Measurements from ENCODE around the gene HDDC3.
"Not testable (repeated sequence)": the region's sequence is repeated elsewhere in the genome, so short reads cannot be mapped to it uniquely, and the experiment has no call there.

HDDC3 gene

DNA sequence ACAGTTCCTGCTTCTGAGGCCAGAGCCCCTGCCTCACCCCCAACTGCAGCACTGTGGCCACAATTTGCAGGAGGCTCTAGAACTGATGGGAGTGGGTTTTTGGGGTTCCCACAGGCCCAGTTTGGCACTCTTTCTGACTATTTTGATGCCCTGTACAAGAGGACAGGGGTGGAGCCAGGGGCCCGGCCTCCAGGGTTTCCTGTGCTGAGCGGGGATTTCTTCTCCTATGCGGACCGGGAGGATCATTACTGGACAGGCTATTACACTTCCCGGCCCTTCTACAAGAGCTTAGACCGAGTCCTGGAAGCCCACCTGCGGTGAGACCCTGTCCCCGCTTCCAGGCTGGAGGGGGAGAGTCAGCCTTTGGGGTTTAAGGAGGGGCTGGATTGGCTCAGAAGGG is 22.4 kb downstream of the HDDC3 start:
- DNase-seq (ENCODE audit: low spot score), result no peak

DNA sequence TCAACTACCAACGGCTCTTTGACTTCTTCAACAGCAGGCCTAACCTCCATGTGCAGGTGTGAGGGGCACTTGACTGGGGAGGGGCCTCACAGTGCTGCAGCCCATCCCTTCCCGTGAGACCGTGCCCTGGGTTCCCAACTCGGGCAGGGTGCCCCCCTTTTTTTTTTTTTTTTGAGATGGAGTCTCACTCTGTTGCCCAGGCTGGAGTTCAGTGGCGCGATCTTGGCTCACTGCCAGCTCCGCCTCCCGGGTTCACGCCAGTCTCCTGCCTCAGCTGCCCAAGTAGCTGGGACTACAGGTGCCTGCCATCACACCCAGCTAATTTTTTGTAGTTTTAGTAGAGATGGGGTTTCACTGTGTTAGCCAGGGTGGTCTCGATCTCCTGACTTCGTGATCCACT is 22.9 kb downstream of the HDDC3 start:
- DNase-seq (ENCODE audit: low spot score), result not testable (repeated sequence)

DNA sequence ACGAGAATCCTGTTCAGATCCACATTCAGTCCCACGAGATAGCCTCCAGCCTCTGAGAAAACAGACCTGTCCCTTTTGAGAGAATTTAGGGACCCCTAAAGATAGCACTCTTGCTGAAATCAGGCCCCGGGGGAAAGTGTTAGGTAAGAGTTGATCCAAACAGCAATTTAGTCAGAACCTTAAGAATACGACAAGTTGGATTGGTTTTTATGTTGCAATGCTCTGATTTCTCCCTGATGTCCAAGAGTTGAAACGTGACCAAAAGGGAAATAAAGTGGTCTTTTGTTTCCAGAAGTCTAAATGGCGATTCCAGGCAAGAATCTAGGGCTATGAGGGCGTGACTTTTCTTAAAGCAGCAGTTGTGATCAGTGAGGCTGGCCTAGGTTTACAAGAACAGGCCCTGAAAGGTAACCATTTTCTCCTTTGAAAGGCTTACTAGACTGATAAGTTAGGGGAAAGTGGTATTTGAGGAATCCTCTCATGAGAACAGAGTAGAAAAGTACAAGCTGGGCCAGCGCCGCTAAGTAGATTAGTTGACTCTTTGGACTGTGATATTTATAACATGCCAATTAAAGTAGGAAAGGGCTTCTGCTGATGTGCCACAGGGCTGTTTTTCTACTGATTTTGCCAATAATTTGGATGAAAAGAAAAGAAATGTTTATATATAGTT is 24.4 kb downstream of the HDDC3 start:
- DNase-seq (ENCODE audit: low spot score), result no peak

DNA sequence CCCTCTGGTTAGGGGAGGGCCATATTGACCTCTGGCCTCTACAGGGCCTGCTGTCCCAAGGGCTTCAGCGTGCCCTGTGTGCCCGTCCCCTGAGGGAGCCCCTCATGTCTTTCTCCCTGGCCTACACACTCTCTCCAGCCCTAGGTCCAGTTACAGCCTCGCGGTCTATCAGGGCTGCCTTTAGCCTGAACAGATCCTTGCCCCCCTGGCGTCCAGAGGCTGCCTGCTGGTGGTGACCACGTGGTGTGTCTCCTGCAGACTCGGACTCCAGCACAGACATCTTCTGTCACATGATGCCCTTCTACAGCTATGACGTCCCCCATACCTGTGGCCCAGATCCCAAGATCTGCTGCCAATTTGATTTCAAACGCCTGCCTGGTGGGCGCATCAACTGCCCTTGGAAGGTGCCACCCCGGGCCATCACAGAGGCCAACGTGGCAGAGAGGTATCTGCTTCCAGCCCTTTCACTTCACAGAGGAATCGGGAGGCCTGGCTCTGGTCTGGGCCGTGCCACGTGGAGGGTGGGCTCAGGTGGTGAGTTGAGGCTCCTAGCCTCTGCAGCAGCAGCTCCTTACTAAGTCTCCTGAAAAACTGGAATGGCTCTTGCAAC is 25.2 kb downstream of the HDDC3 start:
- DNase-seq (ENCODE audit: low spot score), result no peak

DNA sequence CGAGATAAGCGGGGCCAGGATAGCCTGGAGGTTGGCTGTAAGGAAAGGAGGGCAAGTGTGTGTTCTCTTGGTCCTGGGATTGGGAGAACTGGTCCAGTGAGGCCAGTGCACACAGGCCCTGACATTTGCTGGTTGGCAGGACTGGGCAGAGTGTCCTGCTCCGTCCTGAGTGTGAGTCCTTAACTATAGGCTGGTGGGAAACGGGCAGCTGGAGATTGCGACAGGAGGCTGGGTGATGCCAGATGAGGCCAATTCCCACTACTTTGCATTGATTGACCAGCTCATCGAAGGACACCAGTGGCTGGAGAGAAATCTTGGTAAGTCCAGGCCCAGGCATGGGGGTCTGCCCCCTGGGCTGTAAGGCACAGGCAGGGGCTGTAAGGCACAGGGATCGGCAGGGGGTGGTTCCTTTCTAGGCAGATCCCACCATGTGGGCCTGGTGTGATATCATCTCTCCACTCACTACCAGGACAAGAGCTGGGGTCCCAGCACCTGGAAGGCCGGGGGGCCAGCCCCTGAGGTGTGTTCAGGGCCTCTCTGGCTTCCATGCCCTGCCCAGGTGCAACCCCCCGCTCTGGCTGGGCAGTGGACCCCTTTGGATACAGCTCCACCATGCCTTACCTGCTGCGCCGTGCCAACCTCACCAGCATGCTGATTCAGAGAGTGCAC is 26.0 kb downstream of the HDDC3 start:
- DNase-seq (ENCODE audit: low spot score), result no peak

DNA sequence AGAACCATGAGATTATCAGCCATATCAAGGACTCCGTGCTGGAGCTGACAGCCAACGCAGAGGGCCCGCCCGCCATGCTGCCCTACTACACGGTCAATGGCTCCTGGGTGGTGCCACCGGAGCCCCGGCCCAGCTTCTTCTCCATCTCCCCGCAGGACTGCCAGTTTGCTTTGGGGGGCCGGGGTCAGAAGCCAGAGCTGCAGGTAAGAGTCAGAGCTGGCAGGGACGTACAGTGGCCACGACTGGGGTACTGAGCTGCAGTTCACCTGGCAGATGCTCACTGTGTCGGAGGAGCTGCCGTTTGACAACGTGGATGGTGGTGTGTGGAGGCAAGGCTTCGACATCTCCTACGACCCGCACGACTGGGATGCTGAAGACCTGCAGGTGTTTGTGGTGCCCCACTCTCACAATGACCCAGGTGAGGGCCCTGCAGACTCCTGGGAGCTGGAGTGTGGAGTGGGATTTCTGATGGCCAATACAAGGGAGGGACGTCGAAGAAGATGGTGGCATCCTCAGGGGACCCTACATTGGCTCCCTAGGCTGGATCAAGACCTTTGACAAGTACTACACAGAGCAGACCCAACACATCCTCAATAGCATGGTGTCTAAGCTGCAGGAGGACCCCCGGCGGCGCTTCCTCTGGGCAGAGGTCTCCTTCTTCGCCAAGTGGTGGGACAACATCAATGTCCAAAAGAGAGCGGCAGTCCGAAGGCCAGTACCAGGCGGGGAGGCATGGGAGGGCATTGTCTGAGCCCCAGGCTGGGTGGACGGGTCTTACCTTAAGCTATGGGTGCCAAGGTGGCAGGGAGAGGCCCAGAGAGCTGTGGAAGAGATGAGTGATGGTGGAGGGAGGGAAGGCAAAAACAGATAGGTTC is 26.8 kb downstream of the HDDC3 start:
- no peak for DNase-seq (ENCODE audit: low spot score)

DNA sequence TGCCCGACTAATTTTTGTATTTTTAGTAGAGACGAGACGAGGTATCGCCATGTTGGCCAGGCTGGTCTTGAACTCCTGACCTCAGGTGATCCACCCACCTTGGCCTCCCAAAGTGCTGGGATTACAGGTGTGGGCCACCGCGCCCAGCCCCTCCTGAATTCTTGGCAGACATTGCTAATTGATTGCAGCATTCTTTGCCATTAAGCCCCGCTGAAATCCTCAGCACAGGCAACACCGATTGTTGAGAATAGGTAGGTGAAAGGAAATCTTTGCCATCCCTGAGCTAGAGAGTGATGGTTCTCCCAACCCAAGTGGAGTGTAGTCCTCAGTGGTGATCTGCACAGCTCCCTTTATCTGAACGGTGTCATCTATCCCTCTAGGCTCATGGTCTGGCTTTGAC is 27.6 kb downstream of the HDDC3 start:
- DNase-seq (ENCODE audit: low spot score), result no peak

DNA sequence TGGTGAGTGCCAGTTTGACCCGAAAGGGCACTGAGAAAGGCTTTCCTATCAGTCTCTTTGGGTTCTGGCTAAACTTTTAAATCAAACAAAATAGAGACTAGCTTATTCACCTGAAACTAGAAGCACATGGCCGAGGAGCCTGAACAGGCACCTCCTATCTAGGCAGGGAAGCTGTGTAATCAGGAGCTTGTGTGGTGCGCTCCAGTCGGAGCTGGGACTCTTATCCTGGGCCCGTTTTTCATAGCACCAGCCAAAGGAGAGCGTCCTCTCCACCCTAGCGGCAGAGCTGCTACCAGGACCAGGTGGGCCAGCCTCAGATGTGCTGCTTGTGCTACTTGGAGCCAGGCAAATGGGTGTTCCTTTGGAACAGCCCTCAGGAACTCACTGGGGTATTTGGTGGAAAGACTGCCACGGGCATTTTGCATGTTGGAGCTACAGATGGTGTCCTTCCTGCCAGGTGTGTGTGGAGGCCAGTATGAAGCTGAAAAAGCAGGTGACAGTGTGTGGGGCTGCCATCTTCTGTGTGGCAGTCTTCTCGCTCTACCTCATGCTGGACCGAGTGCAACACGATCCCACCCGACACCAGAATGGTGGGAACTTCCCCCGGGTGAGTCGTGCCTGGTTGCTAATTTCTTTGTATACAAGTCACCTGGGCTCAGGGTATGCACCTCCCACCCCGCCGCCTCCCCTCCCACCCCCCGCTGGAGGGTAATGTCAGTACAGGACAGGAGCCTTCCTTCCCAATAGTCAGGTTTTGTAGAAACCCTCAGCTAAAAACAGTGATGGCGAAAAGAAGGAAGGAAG is 28.4 kb downstream of the HDDC3 start:
- DNase-seq (ENCODE audit: low spot score), result no peak

DNA sequence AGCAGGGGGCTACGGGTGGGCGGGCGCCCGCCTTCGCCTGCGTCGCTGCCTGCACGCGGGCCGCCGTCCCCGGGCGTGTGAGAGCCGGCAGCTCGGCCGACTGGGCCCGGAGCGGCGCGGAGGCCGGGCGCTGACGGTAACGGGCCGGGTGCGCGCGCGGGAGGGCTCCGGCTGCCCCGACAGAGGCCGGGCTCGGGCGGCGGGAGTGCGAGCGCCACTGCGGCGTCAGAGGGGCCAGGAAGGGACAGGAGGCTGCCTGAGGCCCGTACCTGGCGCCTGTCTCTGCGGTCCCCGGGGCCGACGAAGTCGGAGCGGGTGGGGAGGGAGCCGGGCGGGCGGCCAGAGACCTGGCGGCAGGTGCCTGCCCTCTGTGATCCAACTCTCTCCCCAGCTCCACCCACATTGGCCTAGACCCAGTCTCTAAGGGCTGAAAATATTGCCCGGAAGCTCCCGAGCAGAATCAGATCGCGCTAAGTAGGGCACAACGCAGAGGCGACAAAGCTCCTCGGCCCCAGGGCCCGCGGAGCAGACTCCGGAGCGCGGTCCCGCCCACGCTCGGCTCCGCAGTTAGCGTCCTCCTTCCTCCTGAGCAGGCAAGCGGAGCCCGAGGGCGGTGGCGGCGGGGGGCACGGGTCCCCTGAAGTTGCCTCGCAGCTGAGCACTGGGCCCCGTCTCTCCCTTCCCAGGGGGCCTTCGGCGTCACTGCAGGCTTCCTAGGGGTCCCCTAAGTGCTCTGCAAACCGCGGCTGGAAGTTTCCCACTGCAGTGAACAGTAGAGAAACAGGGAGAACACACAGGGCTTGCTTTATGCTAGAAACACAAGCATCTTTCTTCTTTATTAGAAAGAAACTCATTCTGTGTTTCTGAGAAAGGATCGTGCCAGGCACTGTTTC is 29.3 kb downstream of the HDDC3 start, which contains the start of gene MAN2A2:
TSS of gene MAN2A2 (plus strand) at position 463 of the 893 bp plus-strand sequence. CDS start 906 bp downstream, outside the sequence.
- DNase-seq (ENCODE audit: low spot score), result peak; percentile 64

DNA sequence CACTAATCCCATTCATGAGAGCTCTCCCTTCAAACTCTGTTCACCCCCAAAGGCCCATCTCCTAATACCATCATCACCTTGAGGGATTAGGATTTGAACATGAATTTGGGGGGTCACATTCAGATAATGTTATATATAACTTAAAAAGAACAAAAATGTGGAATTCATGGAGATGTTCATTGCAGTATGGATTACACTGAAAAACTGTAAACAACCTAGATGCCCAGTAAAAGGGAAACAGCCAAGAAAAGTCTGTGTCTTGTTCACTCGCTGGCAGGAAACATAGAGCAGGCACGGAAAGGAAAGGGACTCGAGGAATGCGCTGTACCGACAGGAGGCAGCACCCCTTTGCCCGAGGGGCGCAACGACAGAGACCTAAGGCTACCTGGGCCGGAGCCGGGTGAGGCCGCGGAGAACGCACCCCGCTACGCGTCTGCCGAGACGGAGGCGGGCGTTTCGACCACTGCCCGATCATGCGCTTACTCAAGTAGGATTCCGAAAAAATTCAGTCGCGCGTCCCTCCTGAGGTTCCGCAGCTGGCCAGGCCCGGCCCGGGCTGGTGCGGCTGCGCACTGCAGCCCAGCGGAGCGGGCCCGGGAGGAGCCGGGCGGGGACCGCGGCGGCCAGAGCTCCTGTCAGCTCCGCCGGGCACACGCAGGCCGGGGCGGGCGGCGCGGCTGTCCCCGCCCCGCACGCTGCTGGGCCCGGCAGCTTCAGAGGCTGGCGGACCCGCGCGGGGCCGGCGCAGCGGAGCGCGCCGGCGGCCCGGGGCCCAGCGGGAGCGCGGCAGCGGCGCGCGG is 30.1 kb downstream of the HDDC3 start:
- peak; percentile 67 for DNase-seq (ENCODE audit: low spot score)

DNA sequence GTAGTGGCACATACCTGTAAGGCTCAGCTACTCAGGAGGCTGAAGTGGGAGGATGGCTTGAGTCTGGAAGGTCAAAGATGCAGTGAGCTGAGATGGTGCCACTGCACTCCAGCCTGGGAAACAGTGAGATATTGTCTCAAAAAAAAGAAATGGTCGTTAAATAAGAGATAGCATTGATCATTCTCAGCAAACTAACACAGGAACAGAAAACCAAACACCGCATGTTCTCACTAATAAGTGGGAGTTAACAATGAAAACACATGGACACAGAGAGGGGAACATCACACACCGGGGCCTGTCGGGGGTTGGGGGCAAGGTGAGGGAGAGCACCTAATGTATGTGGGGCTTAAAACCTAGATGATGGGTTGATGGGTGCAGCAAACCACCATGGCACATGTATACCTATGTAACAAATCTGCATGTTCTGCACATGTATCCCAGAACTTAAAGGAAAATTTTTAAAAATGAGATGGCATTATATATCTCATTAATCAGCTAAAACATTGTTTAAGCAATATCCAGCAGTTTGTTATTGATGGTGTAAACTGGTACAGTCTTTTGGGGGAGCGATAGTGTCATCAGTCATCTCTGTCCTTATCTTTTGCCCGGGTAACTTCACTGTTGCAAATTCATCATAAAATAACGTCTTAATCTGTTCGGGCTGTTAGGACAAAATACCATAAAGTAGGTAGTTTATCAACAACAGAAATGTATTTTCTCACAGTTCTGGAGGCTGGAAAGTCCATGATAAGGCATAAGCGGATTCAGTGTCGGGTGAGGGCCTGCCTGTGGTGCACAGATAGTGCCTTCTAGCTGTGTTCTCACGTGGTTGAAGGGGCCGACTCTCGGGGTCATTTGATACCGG is 30.9 kb downstream of the HDDC3 start:
- no peak for DNase-seq (ENCODE audit: low spot score)

DNA sequence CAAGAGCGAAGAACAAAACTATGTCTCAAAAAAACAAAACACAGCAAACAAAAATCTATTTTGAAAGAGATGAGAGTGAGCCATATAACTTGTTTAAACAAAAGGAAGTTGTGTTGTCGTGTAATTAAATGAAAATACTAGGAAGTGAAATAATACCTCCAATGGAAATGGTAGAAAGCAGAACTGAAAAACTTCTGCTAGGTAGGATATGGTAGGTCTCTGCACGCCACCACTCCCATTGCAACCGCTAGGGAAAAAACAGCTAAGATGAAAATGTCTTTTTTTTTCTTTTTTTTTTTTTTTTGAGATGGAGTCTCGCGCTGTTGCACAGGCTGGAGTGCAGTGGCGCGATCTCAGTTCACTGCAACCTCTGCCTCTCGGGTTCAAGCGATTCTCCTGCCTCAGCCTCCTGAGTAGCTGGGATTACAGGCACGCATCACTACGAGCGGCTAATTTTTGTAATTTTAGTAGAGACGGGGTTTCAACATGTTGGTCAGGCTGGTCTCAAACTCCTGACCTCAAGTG is 35.2 kb downstream of the HDDC3 start:
- not testable (repeated sequence) for DNase-seq (ENCODE audit: low spot score)

DNA sequence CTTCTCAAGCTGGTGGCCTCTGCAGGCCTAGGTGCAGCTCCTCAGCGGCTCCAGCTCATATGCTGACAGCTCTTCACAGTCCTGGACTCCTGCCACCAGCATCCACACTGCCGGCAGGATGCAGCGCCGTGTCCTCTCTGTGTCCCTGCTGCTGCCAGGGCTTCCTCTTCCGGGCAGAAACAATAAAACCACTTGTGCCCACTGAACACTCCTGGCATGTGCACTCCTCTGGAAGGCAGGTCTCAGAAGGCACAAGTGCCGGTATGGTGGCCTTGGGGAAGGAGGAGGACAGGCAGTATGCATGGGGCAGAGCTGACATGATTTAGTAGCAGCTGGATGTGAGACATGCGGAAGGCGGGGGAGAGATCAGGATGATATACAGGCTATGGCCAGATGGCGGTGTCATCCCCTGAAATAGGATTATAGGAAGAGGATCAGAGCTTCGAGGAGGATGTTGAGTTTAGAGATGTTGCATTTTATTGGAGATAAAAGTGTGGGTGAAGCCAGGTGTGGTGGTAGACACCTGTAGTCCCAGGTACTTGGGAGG is 36.7 kb downstream of the HDDC3 start:
- no peak for DNase-seq (ENCODE audit: low spot score)

DNA sequence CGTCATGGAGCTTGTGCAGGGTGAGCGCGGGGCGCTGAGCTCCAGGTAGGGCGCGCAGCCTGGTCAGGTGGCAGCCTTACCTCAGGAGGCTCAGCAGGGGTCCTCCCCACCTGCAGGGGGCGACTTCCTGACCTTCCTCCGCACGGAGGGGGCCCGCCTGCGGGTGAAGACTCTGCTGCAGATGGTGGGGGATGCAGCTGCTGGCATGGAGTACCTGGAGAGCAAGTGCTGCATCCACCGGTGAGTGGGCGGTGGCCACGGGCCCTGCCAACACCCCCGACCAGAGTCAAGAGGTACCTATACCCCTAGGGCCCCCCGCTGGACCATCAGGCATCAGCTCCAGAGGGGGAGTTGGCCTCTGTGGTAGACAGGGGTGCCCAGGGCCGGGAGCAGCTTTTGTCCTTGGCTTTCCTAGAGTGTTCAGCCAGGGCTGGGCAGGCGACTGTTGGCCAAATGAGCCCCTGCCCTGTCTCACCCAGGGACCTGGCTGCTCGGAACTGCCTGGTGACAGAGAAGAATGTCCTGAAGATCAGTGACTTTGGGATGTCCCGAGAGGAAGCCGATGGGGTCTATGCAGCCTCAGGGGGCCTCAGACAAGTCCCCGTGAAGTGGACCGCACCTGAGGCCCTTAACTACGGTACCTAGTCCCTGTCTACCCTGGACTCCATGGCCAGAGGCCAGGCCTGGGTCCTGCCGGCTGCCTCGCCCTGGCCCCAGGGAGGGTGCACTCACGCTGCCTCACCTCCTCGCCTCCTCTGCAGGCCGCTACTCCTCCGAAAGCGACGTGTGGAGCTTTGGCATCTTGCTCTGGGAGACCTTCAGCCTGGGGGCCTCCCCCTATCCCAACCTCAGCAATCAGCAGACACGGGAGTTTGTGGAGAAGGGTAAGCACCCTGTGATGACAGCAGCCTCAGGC is 38.9 kb downstream of the HDDC3 start:
- no peak for DNase-seq (ENCODE audit: low spot score)

DNA sequence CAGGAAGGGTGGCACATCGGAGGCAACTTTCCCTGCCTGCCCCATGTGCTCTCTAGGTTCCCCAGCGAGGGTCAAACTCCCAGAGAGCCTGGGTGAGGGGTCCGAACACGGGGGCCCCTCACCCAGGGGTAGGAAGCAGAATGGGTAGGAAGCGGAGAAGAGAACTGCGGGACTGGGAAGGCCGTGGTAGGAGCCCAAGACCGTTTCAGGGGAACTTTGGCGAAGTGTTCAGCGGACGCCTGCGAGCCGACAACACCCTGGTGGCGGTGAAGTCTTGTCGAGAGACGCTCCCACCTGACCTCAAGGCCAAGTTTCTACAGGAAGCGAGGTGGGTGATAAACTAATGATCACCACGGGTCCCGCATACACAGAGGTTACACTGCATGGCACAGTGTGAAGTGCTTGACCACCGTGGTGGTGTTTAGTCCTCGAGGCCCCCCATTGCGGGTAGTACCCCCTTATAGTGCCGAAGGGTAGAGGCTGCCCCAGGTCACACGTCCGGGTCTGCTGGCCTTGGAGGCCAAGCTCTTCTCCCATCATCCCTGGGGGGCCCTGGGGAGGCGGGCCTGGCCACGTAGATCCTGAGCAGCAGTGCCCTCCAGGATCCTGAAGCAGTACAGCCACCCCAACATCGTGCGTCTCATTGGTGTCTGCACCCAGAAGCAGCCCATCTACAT is 39.7 kb downstream of the HDDC3 start:
- DNase-seq (ENCODE audit: low spot score), result no peak

DNA sequence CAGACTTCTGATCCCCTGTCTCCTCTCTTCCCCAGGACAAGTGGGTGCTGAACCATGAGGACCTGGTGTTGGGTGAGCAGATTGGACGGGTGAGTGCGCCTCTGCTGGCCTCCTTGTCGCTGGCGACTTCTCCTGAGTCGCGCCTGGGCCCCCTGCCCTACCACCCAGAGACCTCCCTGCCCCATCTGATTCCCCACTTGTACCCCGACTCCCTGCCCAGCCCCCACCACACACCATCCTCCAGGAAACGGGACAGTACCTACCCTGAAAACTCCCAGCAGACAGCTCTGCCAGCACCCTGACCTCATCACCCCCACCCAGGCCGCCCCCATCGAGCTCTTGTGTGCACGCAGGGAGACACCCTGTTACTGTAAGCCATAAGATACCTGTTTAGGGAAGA is 40.3 kb downstream of the HDDC3 start:
- no peak for DNase-seq (ENCODE audit: low spot score)

Data from CD4-positive, alpha-beta T cell treated with Interleukin-6 at 100 ng/mL for 8 hours (primary cell).